H1 (cell line): ENCODE data around the gene AGBL4. TPM values are rescaled to one million over a fixed set of nuclear protein-coding genes. Genes with fewer than 3 reads are reported as not detected.

Source experiments
- CTCF ChIA-PET: fragments of 300-600 bp; sonication (Branson Sonifier 250); formaldehyde crosslinking; loops from one replicate; lab custom pipeline; 2021; ENCODE audit not compliant: partially characterized antibody; lab: Charles Lee
- POLR2A ChIA-PET: fragments of 300-600 bp; sonication (Branson Sonifier 250); formaldehyde crosslinking; loops from one replicate; lab custom pipeline; 2021; ENCODE audit warnings: inconsistent platforms; ENCODE audit not compliant: partially characterized antibody; lab: Charles Lee
- DNase-seq, 2 experiments: peaks; one replicate each; pipeline versions ENCODE4 v3.0.0 to v3.0.0-alpha.2; 2010 to 2022; ENCODE audit warnings: low spot score in 2 of 2, low read depth in 1 of 2, mixed read lengths in 1 of 2
- FAIRE-seq: peaks from 2 replicates; lab custom pipeline; 2011; peaks lifted over from hg19 to GRCh38; lab: Jason Lieb, UNC
- H2AFZ ChIP-seq: 2 replicates; pipeline ENCODE4 v1.8.1; 2012; ENCODE audit warnings: low read length, inconsistent platforms
- H2AK5ac ChIP-seq: 2 replicates; pipeline ENCODE4 v1.6.1; 2013; ENCODE audit warnings: low read depth, low read length
- H2BK120ac ChIP-seq: replicated peaks from 2 replicates; pipeline ENCODE3; 2013; ENCODE audit warnings: low read depth, low read length, inconsistent platforms
- H2BK12ac ChIP-seq: 2 replicates; pipeline ENCODE4 v1.6.1; 2013; ENCODE audit warnings: low read depth, low read length
- H2BK15ac ChIP-seq: 2 replicates; pipeline ENCODE4 v1.6.1; 2013; ENCODE audit warnings: low read length
- H2BK20ac ChIP-seq: 2 replicates; pipeline ENCODE4 v1.6.1; 2013; ENCODE audit warnings: low read length
- H2BK5ac ChIP-seq: 2 replicates; pipeline ENCODE4 v1.6.1; 2013; ENCODE audit warnings: low read depth, low read length
- H3K14ac ChIP-seq: 2 replicates; pipeline ENCODE4 v1.6.1; 2013; ENCODE audit warnings: inconsistent platforms; ENCODE audit not compliant: insufficient read length
- H3K18ac ChIP-seq: 2 replicates; pipeline ENCODE4 v1.6.1; 2013; ENCODE audit warnings: low read length; ENCODE audit errors: extremely low read depth
- H3K23ac ChIP-seq: 2 replicates; pipeline ENCODE4 v1.6.1; 2013; ENCODE audit warnings: inconsistent platforms; ENCODE audit not compliant: insufficient read length
- H3K23me2 ChIP-seq: 2 replicates; pipeline ENCODE4 v1.6.1; 2013; ENCODE audit warnings: low read depth, low read length
- H3K27ac ChIP-seq: 2 replicates; pipeline ENCODE4 v1.6.1; 2011; ENCODE audit warnings: low read depth, low read length, inconsistent platforms
- H3K27me3 ChIP-seq, 4 experiments: replicated peaks in 1 of 4; 1 replicate in 1 of 4; 2 replicates in 3 of 4; pipeline versions ENCODE4 v1.6.1 to v1.8.1; 2011 to 2013; ENCODE audit warnings: low read length in 3 of 4, mild to moderate bottlenecking in 3 of 4, inconsistent platforms in 2 of 4, mixed read lengths in 2 of 4, moderate library complexity in 1 of 4; ENCODE audit not compliant: control insufficient read depth in 3 of 4, insufficient read depth in 3 of 4; ENCODE audit errors: extremely low read depth in 1 of 4
- H3K36me3 ChIP-seq, 4 experiments: 2 replicates each; pipeline versions ENCODE4 v1.6.1 to v1.8.1; 2011 to 2013; ENCODE audit warnings: mild to moderate bottlenecking in 4 of 4, low read length in 3 of 4, moderate library complexity in 2 of 4, control low read depth in 1 of 4, inconsistent platforms in 1 of 4; ENCODE audit not compliant: insufficient read depth in 4 of 4, control insufficient read depth in 2 of 4
- H3K4ac ChIP-seq: replicated peaks from 2 replicates; pipeline ENCODE3; 2013; ENCODE audit warnings: low read length, low read depth, mixed read lengths, inconsistent platforms; ENCODE audit not compliant: insufficient read length
- H3K4me1 ChIP-seq, 4 experiments: replicated peaks in 1 of 4; 1 replicate in 1 of 4; 2 replicates in 3 of 4; pipeline versions ENCODE4 v1.6.1 to v1.8.1; 2011 to 2013; ENCODE audit warnings: low read length in 3 of 4, inconsistent platforms in 2 of 4, mixed read lengths in 1 of 4; ENCODE audit not compliant: insufficient read depth in 4 of 4, control insufficient read depth in 3 of 4
- H3K4me2 ChIP-seq, 2 experiments: 2 replicates each; pipeline versions ENCODE4 v1.6.1 to v1.8.1; 2011 to 2013; ENCODE audit warnings: low read depth in 2 of 2, low read length in 2 of 2, control low read depth in 1 of 2, inconsistent platforms in 1 of 2, mild to moderate bottlenecking in 1 of 2; ENCODE audit not compliant: insufficient read depth in 1 of 2
- H3K4me3 ChIP-seq, 4 experiments: fragments of 200-600, 300-600 bp in 1 of 4; sonication (generic), shearing (Covaris generic), sonication (Bioruptor Twin) in 1 of 4; 2 replicates each; pipeline versions ENCODE4 v1.5.1 to v1.8.1; 2011 to 2016; ENCODE audit warnings: low read length in 4 of 4, low read depth in 3 of 4, control low read depth in 2 of 4, inconsistent platforms in 2 of 4, mild to moderate bottlenecking in 2 of 4, mixed read lengths in 1 of 4, moderate library complexity in 1 of 4; ENCODE audit not compliant: insufficient read depth in 2 of 4; ENCODE audit errors: extremely low read depth in 1 of 4
- H3K56ac ChIP-seq: replicated peaks from 2 replicates; pipeline ENCODE3; 2013; ENCODE audit warnings: low read depth, mild to moderate bottlenecking, mixed read lengths, low read length, inconsistent platforms; ENCODE audit not compliant: insufficient read length
- H3K79me1 ChIP-seq: 2 replicates; pipeline ENCODE4 v1.6.1; 2013; ENCODE audit warnings: low read depth, low read length, control low read depth
- H3K79me2 ChIP-seq, 2 experiments: 2 replicates each; pipeline versions ENCODE4 v1.6.1 to v1.8.1; 2012 to 2013; ENCODE audit warnings: low read length in 2 of 2, mild to moderate bottlenecking in 2 of 2, inconsistent platforms in 1 of 2; ENCODE audit not compliant: insufficient read depth in 2 of 2, control insufficient read depth in 1 of 2
- H3K9ac ChIP-seq, 4 experiments: replicated peaks in 1 of 4; 1 replicate in 1 of 4; 2 replicates in 3 of 4; pipeline versions ENCODE4 v1.6.1 to v1.8.1; 2011 to 2013; ENCODE audit warnings: low read depth in 3 of 4, low read length in 3 of 4, control low read depth in 2 of 4, mild to moderate bottlenecking in 2 of 4, moderate library complexity in 2 of 4, inconsistent platforms in 1 of 4; ENCODE audit errors: extremely low read depth in 1 of 4
- H3K9me3 ChIP-seq, 2 experiments: 2 replicates each; pipeline versions ENCODE4 v1.6.1 to v1.8.1; 2012 to 2013; ENCODE audit warnings: mild to moderate bottlenecking in 2 of 2, moderate library complexity in 2 of 2, control low read depth in 1 of 2, inconsistent platforms in 1 of 2, low read depth in 1 of 2, low read length in 1 of 2, mixed read lengths in 1 of 2; ENCODE audit not compliant: insufficient read depth in 2 of 2
- H4K20me1 ChIP-seq, 2 experiments: replicated peaks in 1 of 2; 2 replicates each; pipeline versions ENCODE3 to v1.8.1; 2011 to 2013; ENCODE audit warnings: inconsistent platforms in 2 of 2, low read length in 2 of 2, mild to moderate bottlenecking in 1 of 2; ENCODE audit not compliant: insufficient read depth in 2 of 2, control insufficient read depth in 1 of 2
- H4K5ac ChIP-seq: 2 replicates; pipeline ENCODE4 v1.6.1; 2013; ENCODE audit warnings: low read length, low read depth, mixed read lengths, inconsistent platforms; ENCODE audit not compliant: insufficient read length
- H4K8ac ChIP-seq: 2 replicates; pipeline ENCODE4 v1.8.0; 2013; ENCODE audit warnings: mild to moderate bottlenecking, moderate library complexity, low read length, inconsistent platforms; ENCODE audit not compliant: insufficient read depth; ENCODE audit errors: extremely low read depth
- H4K91ac ChIP-seq: replicated peaks from 2 replicates; pipeline ENCODE3; 2013; ENCODE audit warnings: low read length, mixed read lengths, inconsistent platforms; ENCODE audit not compliant: insufficient read length
- CBX5 ChIP-seq: fragments of 300-800, 300-1000 bp; sonication (generic); IDR thresholded peaks from 2 replicates; pipeline ENCODE4 v1.7.1; 2016; ENCODE audit warnings: antibody characterized with exemption, low read length, low read depth
- CTBP2 ChIP-seq: IDR thresholded peaks from 2 replicates; pipeline ENCODE4 v1.7.0; 2011; ENCODE audit warnings: borderline replicate concordance, mild to moderate bottlenecking, moderate library complexity, mixed read lengths, low read length; ENCODE audit not compliant: insufficient read depth, insufficient read length
- HDAC6 ChIP-seq: IDR thresholded peaks from one replicate; pipeline ENCODE4 v1.7.1; 2012; ENCODE audit warnings: low read depth, mild to moderate bottlenecking, inconsistent platforms, low read length, moderate library complexity
- NRF1 ChIP-seq: IDR thresholded peaks from 2 replicates; pipeline ENCODE4 v1.6.1; 2011; ENCODE audit warnings: mild to moderate bottlenecking, low read depth, low read length, improper control_type of control experiment
- SP1 ChIP-seq: IDR thresholded peaks from 2 replicates; pipeline ENCODE4 v1.6.1; 2011; ENCODE audit warnings: low read depth, low read length
- SP2 ChIP-seq: IDR thresholded peaks from 2 replicates; pipeline ENCODE4 v1.6.1; 2012; ENCODE audit warnings: mild to moderate bottlenecking, low read length, inconsistent platforms
- SRF ChIP-seq: IDR thresholded peaks from 2 replicates; pipeline ENCODE4 v1.6.1; 2011; ENCODE audit warnings: mild to moderate bottlenecking, low read depth, low read length, moderate library complexity
- TAF1 ChIP-seq: IDR thresholded peaks from 2 replicates; pipeline ENCODE4 v1.6.1; 2011; ENCODE audit warnings: mild to moderate bottlenecking, low read depth, low read length
- WGBS, 2 experiments: shearing (Covaris generic) in 1 of 2; methylation state at CpG; one replicate each; pipeline versions ENCODE4 v1.1.6 to v1.1.7; 2013 to 2015; ENCODE audit warnings: low lambda C conversion rate in 2 of 2, mixed read lengths in 2 of 2, inconsistent platforms in 1 of 2, low coverage in 1 of 2, missing lambda C conversion rate in 1 of 2; ENCODE audit not compliant: insufficient replicate concordance in 2 of 2, insufficient coverage in 1 of 2, insufficient read length in 1 of 2; ENCODE audit errors: extremely low coverage in 1 of 2, missing lambda C conversion rate in 1 of 2; 5-methylcytosine and 5-hydroxymethylcytosine counted together
- polyA plus RNA-seq, 7 experiments: library from polyadenylated mRNA; depleted of rRNA in 3 of 7; stranded (reverse) in 5 of 7; unstranded in 2 of 7; fragments of >200 nt in 5 of 7; fragments of 200-250 nt in 2 of 7; gene quantifications; 1 replicate in 5 of 7; 2 replicates in 1 of 7; 4 replicates in 1 of 7; pipeline versions ENCODE4 v1.2.1 to v1.2.3, GENCODE V29; 2011 to 2013; ENCODE audit warnings: missing spikeins in 2 of 7, mixed read lengths in 2 of 7
- total RNA-seq: library from RNA; stranded (reverse); fragmentation: NEBNext Ultra II Directional; extraction: Animal tissue kit (Norgen Biotek cat#: 25700); gene quantifications from 2 replicates; pipeline ENCODE4 v1.2.1, GENCODE V29; 2021

The AGBL4 gene
- total and polyA plus RNA-seq, 2 of the 8 experiments (the other 6 are each of a cell fraction or from before 2014, with no cell fraction given) = 0.41 to 0.45 TPM

DNA sequence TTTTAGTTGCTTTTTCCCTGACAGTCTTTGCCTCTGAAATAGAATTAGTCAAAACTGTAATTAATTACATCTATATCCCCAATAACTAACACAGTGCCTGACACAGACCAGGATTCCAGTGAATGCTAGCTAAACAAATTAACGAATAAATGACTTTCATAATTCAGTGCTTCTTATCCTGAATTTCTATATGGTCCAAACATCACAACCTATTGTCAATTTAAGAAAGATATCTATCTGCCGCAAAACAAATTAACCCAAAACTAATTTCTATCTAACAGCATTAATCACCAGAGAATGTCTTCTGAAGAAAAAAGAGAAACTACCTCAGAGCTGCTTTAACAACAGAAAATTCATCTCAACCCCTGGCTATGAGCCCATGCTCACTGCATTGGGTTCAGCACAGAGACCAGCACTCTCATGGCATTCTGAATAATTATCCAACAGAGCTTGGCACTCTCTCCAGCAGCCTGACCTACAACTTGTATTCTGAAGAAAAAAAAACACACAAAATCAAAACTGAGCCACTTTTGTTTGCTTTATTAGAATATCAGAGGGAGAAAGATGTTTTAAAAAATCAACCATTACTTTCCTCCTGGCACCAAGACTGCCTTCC lies 699.7 kb downstream of the AGBL4 start:
- H3K4me1 ChIP-seq = no peaks in the 10 kb centered on the region
- H3K27me3 ChIP-seq = no peaks in the 10 kb centered on the region
- no peak overlapping the region for H3K23ac ChIP-seq
- POLR2A ChIA-PET = no interaction called here
- H4K8ac ChIP-seq = no peak overlapping the region
- H3K9ac ChIP-seq = no peak overlapping the region
- H2BK15ac ChIP-seq = no peak overlapping the region
- no peak overlapping the region for H2BK20ac ChIP-seq
- H3K4ac ChIP-seq = no peak overlapping the region
- H2AK5ac ChIP-seq = no peak overlapping the region
- no peak overlapping the region for H3K4me3 ChIP-seq
- no peak overlapping the region for H2BK120ac ChIP-seq
- H3K79me2 ChIP-seq = no peaks in the 10 kb centered on the region
- H2BK5ac ChIP-seq = no peak overlapping the region
- peaks cover 62 to 66% of the 10 kb centered on the region in 2 experiments for H3K9me3 ChIP-seq
- H3K36me3 ChIP-seq = no peaks in the 10 kb centered on the region
- no peak overlapping the region for H2AFZ ChIP-seq
- no peak overlapping the region for H3K27ac ChIP-seq
- FAIRE-seq = no peak
- no peak overlapping the region for H3K14ac ChIP-seq
- no peak overlapping the region for H3K4me2 ChIP-seq
- H3K23me2 ChIP-seq = no peaks in the 10 kb centered on the region
- no peak overlapping the region for H4K91ac ChIP-seq
- no peaks in the 10 kb centered on the region for H4K20me1 ChIP-seq
- H3K79me1 ChIP-seq = no peaks in the 10 kb centered on the region
- no peak overlapping the region for H4K5ac ChIP-seq
- no peak overlapping the region for H3K18ac ChIP-seq
- H2BK12ac ChIP-seq = no peak overlapping the region
- TF ChIP-seq TAF1 (no peak), CBX5 (no peak), CTBP2 (no peak), NRF1 (no peak), SRF (no peak), HDAC6 (no peak), SP1 (no peak), SP2 (no peak)
- CTCF ChIA-PET = no interaction called here
- WGBS, 2 experiments = 80% methylated on average over 2 of the region's 2 CpGs; no CpG with 5 or more reads in 1 of the 2 experiments
- H3K56ac ChIP-seq = no peak overlapping the region
- no peak for DNase-seq
